ENCODE results near the gene MYD88. TPM values are rescaled to one million over a fixed set of nuclear protein-coding genes. Genes with fewer than 3 reads are reported as not detected.

Gene MYD88
- total and polyA plus RNA-seq, 2 donors from 2014 or later = 20.8 to 34.5 TPM

- Histone ChIP-seq H3K27me3 (ENCODE audit: control insufficient read depth, insufficient read depth, low read length) (no peaks in the 10 kb centered on the region), H3K4me1 (ENCODE audit: control insufficient read depth in 2 of 3, insufficient read depth in 2 of 3, low read depth in 1 of 3, low read length in 3 of 3) (peaks cover 0 to 14% (median 7%) of the 10 kb centered on the region in 3 donors), H3K4me3 (ENCODE audit: low read length in 3 of 3) (no peak overlapping the region), H3K9me3 (ENCODE audit: control insufficient read depth in 2 of 3, insufficient read depth in 1 of 3, low read length in 3 of 3) (no peaks in the 10 kb centered on the region), H3K36me3 (ENCODE audit: control insufficient read depth in 2 of 3, insufficient read depth in 3 of 3, low read length in 3 of 3) (peaks cover 0 to 19% (median 14%) of the 10 kb centered on the region in 3 donors), H3K9ac (ENCODE audit: low read length in 3 of 3) (no peak overlapping the region), H3K27ac (ENCODE audit: low read depth in 2 of 2, low read length in 2 of 2) (no peak overlapping the region)
- DNase-seq (peak in 1 of 5 donors; percentile 19), FAIRE-seq (no peak)
- intact Hi-C loops (cut with DNase I) = no loop called here
- no peak for TF ChIP-seq CTCF (IDR thresholded peaks at IDR 0.05; ENCODE audit: borderline replicate concordance, extremely low read depth, insufficient read depth)
Measured at GRCh38 chr3:38118421-38119247, 19.8 kb upstream of the MYD88 start.

- no peak overlapping the region for H3K27ac ChIP-seq (ENCODE audit: low read depth in 2 of 2, low read length in 2 of 2)
- no peaks in the 10 kb centered on the region for H3K9me3 ChIP-seq (ENCODE audit: control insufficient read depth in 2 of 3, insufficient read depth in 1 of 3, low read length in 3 of 3)
- peaks cover 0 to 14% (median 10%) of the 10 kb centered on the region in 3 donors for H3K4me1 ChIP-seq (ENCODE audit: control insufficient read depth in 2 of 3, insufficient read depth in 2 of 3, low read depth in 1 of 3, low read length in 3 of 3)
- no peaks in the 10 kb centered on the region for H3K27me3 ChIP-seq (ENCODE audit: control insufficient read depth, insufficient read depth, low read length)
- DNase-seq (peak in 1 of 5 donors; percentile 22), FAIRE-seq (no peak)
- no peak overlapping the region for H3K9ac ChIP-seq (ENCODE audit: low read length in 3 of 3)
- peaks cover 0 to 22% (median 14%) of the 10 kb centered on the region in 3 donors for H3K36me3 ChIP-seq (ENCODE audit: control insufficient read depth in 2 of 3, insufficient read depth in 3 of 3, low read length in 3 of 3)
- intact Hi-C loops (cut with DNase I) = no loop called here
- H3K4me3 ChIP-seq (ENCODE audit: low read length in 3 of 3) = no peak overlapping the region
- no peak for TF ChIP-seq CTCF (IDR thresholded peaks at IDR 0.05; ENCODE audit: borderline replicate concordance, extremely low read depth, insufficient read depth)
Measured at GRCh38 chr3:38119248-38119544, 19.3 kb upstream of the MYD88 start.

GRCh38 chr3:38119821-38120692, 18.4 kb upstream of the MYD88 start:
- FAIRE-seq = no peak
- H3K36me3 ChIP-seq (ENCODE audit: control insufficient read depth in 2 of 3, insufficient read depth in 3 of 3, low read length in 3 of 3) = peaks cover 0 to 24% (median 20%) of the 10 kb centered on the region in 3 donors

More at GRCh38 chr3:38119821-38120692, 18.4 kb upstream of the MYD88 start:
- Histone ChIP-seq H3K27me3 (ENCODE audit: control insufficient read depth, insufficient read depth, low read length) (no peaks in the 10 kb centered on the region), H3K27ac (ENCODE audit: low read depth in 2 of 2, low read length in 2 of 2) (no peak overlapping the region), H3K4me3 (ENCODE audit: low read length in 3 of 3) (no peak overlapping the region), H3K9ac (ENCODE audit: low read length in 3 of 3) (no peak overlapping the region), H3K4me1 (ENCODE audit: control insufficient read depth in 2 of 3, insufficient read depth in 2 of 3, low read depth in 1 of 3, low read length in 3 of 3) (peaks cover 0 to 17% (median 11%) of the 10 kb centered on the region in 3 donors), H3K9me3 (ENCODE audit: control insufficient read depth in 2 of 3, insufficient read depth in 1 of 3, low read length in 3 of 3) (no peaks in the 10 kb centered on the region)
- peak in 2 of 5 donors; percentile 29 to 58 for DNase-seq
- no peak for TF ChIP-seq CTCF (IDR thresholded peaks at IDR 0.05; ENCODE audit: borderline replicate concordance, extremely low read depth, insufficient read depth)
- intact Hi-C loops (cut with DNase I) = no loop called here

All from kidney (tissue), 14 donors.